Measurements from ENCODE around the gene SPATA20. TPM values are rescaled to one million over a fixed set of nuclear protein-coding genes. Genes with fewer than 3 reads are reported as not detected.

The SPATA20 gene
- total and polyA plus RNA-seq, 2 of the 8 experiments (the other 6 are each of a cell fraction or from before 2014, with no cell fraction given) = 16.2 to 17.5 TPM

DNA sequence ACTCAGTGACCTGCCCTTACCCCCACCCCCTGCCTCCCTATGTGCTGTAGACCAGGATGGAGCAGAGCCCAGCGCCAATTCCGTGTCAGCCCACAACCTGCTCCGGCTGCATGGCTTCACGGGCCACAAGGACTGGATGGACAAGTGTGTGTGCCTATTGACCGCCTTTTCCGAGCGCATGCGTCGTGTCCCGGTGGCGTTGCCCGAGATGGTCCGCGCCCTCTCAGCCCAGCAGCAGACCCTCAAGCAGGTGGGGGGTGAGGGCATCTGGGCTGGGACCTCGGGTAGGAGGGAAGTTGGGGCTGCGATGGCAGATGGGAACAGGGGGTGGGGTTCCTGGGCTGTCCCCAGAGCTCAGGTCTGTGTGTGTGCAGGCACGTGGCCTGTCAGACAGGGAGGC is 7.2 kb downstream of the SPATA20 start:
- Histone ChIP-seq H4K20me1 (replicated peaks in 1 of 2; ENCODE audit: control insufficient read depth in 1 of 2, insufficient read depth in 2 of 2, low read length in 2 of 2) (no peaks in the 10 kb centered on the region), H2BK20ac (ENCODE audit: low read length) (no peak overlapping the region), H3K9me3 (ENCODE audit: insufficient read depth in 2 of 2, low read depth in 1 of 2, low read length in 1 of 2) (no peaks in the 10 kb centered on the region), H3K79me2 (ENCODE audit: control insufficient read depth in 1 of 2, insufficient read depth in 2 of 2, low read length in 2 of 2) (no peaks in the 10 kb centered on the region), H3K27me3 (replicated peaks in 1 of 4; ENCODE audit: control insufficient read depth in 3 of 4, extremely low read depth in 1 of 4, insufficient read depth in 3 of 4, low read length in 3 of 4) (peaks cover 0 to 25% (median 19%) of the 10 kb centered on the region in 4 experiments; a peak in 6 of 7 replicates), H3K18ac (ENCODE audit: extremely low read depth, low read length) (no peak overlapping the region), H3K27ac (ENCODE audit: low read depth, low read length) (no peak overlapping the region), H2BK5ac (ENCODE audit: low read depth, low read length) (no peak overlapping the region), H3K23ac (ENCODE audit: insufficient read length) (no peak overlapping the region), H3K4me2 (ENCODE audit: insufficient read depth in 1 of 2, low read depth in 2 of 2, low read length in 2 of 2) (no peak overlapping the region), H2AK5ac (ENCODE audit: low read depth, low read length) (no peak overlapping the region), H3K79me1 (ENCODE audit: low read depth, low read length) (no peaks in the 10 kb centered on the region), H3K36me3 (ENCODE audit: control insufficient read depth in 2 of 4, insufficient read depth in 4 of 4, low read length in 3 of 4) (no peaks in the 10 kb centered on the region), H3K4me3 (ENCODE audit: extremely low read depth in 1 of 4, insufficient read depth in 2 of 4, low read depth in 3 of 4, low read length in 4 of 4) (no peak overlapping the region), H4K8ac (ENCODE audit: extremely low read depth, insufficient read depth, low read length) (no peak overlapping the region; the same call in 1 of the 2 replicates), H2BK120ac (replicated peaks; ENCODE audit: low read depth, low read length) (no peak overlapping the region), H3K4ac (replicated peaks; ENCODE audit: insufficient read length, low read depth, low read length) (no peak overlapping the region), H4K91ac (replicated peaks; ENCODE audit: insufficient read length, low read length) (no peak overlapping the region), H3K4me1 (replicated peaks in 1 of 4; ENCODE audit: control insufficient read depth in 3 of 4, insufficient read depth in 4 of 4, low read length in 3 of 4) (peaks cover 0 to 9% (median 3%) of the 10 kb centered on the region in 4 experiments; a peak in 4 of 7 replicates), H2AFZ (ENCODE audit: low read length) (no peak overlapping the region), H3K14ac (ENCODE audit: insufficient read length) (no peak overlapping the region), H2BK15ac (ENCODE audit: low read length) (peak overlapping the region; percentile 61; the same call in 1 of the 2 replicates), H4K5ac (ENCODE audit: insufficient read length, low read depth, low read length) (no peak overlapping the region), H3K56ac (replicated peaks; ENCODE audit: insufficient read length, low read depth, low read length) (no peak overlapping the region), H3K23me2 (ENCODE audit: low read depth, low read length) (peaks cover 5% of the 10 kb centered on the region; the same call in 1 of the 2 replicates), H3K9ac (replicated peaks in 1 of 4; ENCODE audit: extremely low read depth in 1 of 4, low read depth in 3 of 4, low read length in 3 of 4) (no peak overlapping the region), H2BK12ac (ENCODE audit: low read depth, low read length) (no peak overlapping the region)
- CTCF ChIA-PET (ENCODE audit: partially characterized antibody) = interaction anchor here (1.1 to 12.4 kb wide), 6 partner anchors 49 to 142 kb away, joined by 3 to 404 read pairs (median 24); no protein-coding TSS in a partner anchor
- WGBS, 2 experiments (ENCODE audit: extremely low coverage in 1 of 2, insufficient coverage in 1 of 2, insufficient read length in 1 of 2, insufficient replicate concordance in 2 of 2, low coverage in 1 of 2, low lambda C conversion rate in 2 of 2, missing lambda C conversion rate in 1 of 2) = 90% methylated on average over 15 of the region's 17 CpGs; no CpG with 5 or more reads in 1 of the 2 experiments
- FAIRE-seq = no peak
- POLR2A ChIA-PET (ENCODE audit: partially characterized antibody) = interaction anchor here (1.5 kb wide), 1 partner anchor 165 kb away, joined by 3 read pairs; the partner anchor contains the start of gene LUC7L3
- DNase-seq (ENCODE audit: low read depth in 1 of 2, low spot score in 2 of 2) = no peak
- no peak for TF ChIP-seq HDAC6 (IDR thresholded peaks at IDR 0.05; ENCODE audit: low read depth, low read length)
- no peak for TF ChIP-seq RNF2 (IDR thresholded peaks at IDR 0.05; ENCODE audit: borderline replicate concordance, low read depth, low read length, missing control alignments, poor library complexity, severe bottlenecking)
- TF ChIP-seq MAFK (IDR thresholded peaks at IDR 0.05; ENCODE audit: low read depth, low read length) = no peak
- TF ChIP-seq ZNF274 (IDR thresholded peaks at IDR 0.05; ENCODE audit: borderline replicate concordance, extremely low read depth, low read length) = no peak
